Measurements from ENCODE around the gene KRT3.

KRT3 gene

GRCh38 chr12:52813203-52813819, 17.4 kb upstream of the KRT3 start:
- no peak for DNase-seq

GRCh38 chr12:52812749-52813148, 16.8 kb upstream of the KRT3 start:
- no peak for DNase-seq

GRCh38 chr12:52812073-52812400, 16.1 kb upstream of the KRT3 start:
- DNase-seq = no peak

- DNase-seq = no peak
Measured at GRCh38 chr12:52811191-52812072, 15.5 kb upstream of the KRT3 start.

GRCh38 chr12:52810554-52810953, 14.6 kb upstream of the KRT3 start:
- no peak for DNase-seq

- no peak for DNase-seq
Measured at GRCh38 chr12:52809166-52809565, 13.2 kb upstream of the KRT3 start.

- DNase-seq = no peak
Measured at GRCh38 chr12:52808573-52809160, 12.8 kb upstream of the KRT3 start.

- DNase-seq = no peak
Measured at GRCh38 chr12:52807544-52808470, 11.9 kb upstream of the KRT3 start.

- no peak for DNase-seq
Measured at GRCh38 chr12:52806821-52807543, 11.1 kb upstream of the KRT3 start.

- no peak for DNase-seq
Measured at GRCh38 chr12:52806169-52806811, 10.4 kb upstream of the KRT3 start.

- DNase-seq = no peak
Measured at GRCh38 chr12:52805739-52806138, 9.8 kb upstream of the KRT3 start.

- no peak for DNase-seq
Measured at GRCh38 chr12:52805000-52805399, 9.1 kb upstream of the KRT3 start.

- DNase-seq = no peak
Measured at GRCh38 chr12:52802442-52802841, 6.5 kb upstream of the KRT3 start.

- DNase-seq = no peak
Measured at GRCh38 chr12:52801773-52802172, 5.9 kb upstream of the KRT3 start.

GRCh38 chr12:52800259-52800917, 4.5 kb upstream of the KRT3 start:
- no peak for DNase-seq

GRCh38 chr12:52799505-52800211, 3.7 kb upstream of the KRT3 start:
- DNase-seq = no peak

GRCh38 chr12:52798671-52799504, 3.0 kb upstream of the KRT3 start:
- DNase-seq = no peak

- no peak for DNase-seq
Measured at GRCh38 chr12:52798003-52798670, 2.2 kb upstream of the KRT3 start.

- no peak for DNase-seq
Measured at GRCh38 chr12:52797529-52797894, 1.6 kb upstream of the KRT3 start.
